HEK293 (cell line): ENCODE results near the gene SYNGR3.

ENCODE experiments used
- CTCF ChIA-PET: fragments of 350-600 bp; formaldehyde crosslinking; extraction: SDS; loops from one replicate; lab custom pipeline; 2021; ENCODE audit warnings: antibody characterized with exemption; lab: Yijun Ruan, JAX
- POLR2A ChIA-PET: fragments of 300-600 bp; formaldehyde crosslinking; extraction: SDS; loops from one replicate; lab custom pipeline; 2020; ENCODE audit warnings: antibody characterized with exemption, inconsistent platforms; lab: Yijun Ruan, JAX
- H3K27ac ChIP-seq: fragments of 200-500 bp; sonication (Bioruptor generic); 2 replicates; pipeline ENCODE4 v1.5.1; 2014; ENCODE audit warnings: low read depth, low read length, control low read depth, inconsistent platforms; ENCODE audit errors: extremely low read depth
- H3K36me3 ChIP-seq, 2 experiments: fragments of 200-500 bp in 1 of 2; sonication (Bioruptor generic) in 1 of 2; 1 replicate in 1 of 2; 2 replicates in 1 of 2; pipeline ENCODE4 v1.5.1; 2014 to 2017; ENCODE audit warnings: inconsistent platforms in 2 of 2, low read length in 2 of 2; ENCODE audit not compliant: control insufficient read depth in 2 of 2, insufficient read depth in 1 of 2
- H3K4me1 ChIP-seq: fragments of 200-500 bp; sonication (Bioruptor generic); 2 replicates; pipeline ENCODE4 v1.5.1; 2014; ENCODE audit warnings: mild to moderate bottlenecking, low read length, inconsistent platforms; ENCODE audit not compliant: control insufficient read depth, insufficient read depth
- H3K4me3 ChIP-seq: 2 replicates; pipeline ENCODE4 v1.5.1; 2011; ENCODE audit warnings: low read depth, mild to moderate bottlenecking, control low read depth, low read length, moderate library complexity
- H3K9me3 ChIP-seq: fragments of 200-500 bp; sonication (Bioruptor generic); 2 replicates; pipeline ENCODE4 v1.5.1; 2014; ENCODE audit warnings: low read depth, low read length, inconsistent platforms; ENCODE audit not compliant: control insufficient read depth, insufficient read depth
- BCL11B ChIP-seq: fragments of 450-650 bp; formaldehyde crosslinking; IDR thresholded peaks from 2 replicates; pipeline ENCODE4 v1.5.1; 2016; ENCODE audit warnings: low read depth, missing biosample characterization, missing genetic modification characterization
- GFI1B ChIP-seq: fragments of 450-650 bp; formaldehyde crosslinking; IDR thresholded peaks from 2 replicates; pipeline ENCODE4 v1.5.1; 2016; ENCODE audit warnings: missing biosample characterization, missing genetic modification characterization
- KLF1 ChIP-seq: fragments of 450-650 bp; formaldehyde crosslinking; IDR thresholded peaks from 2 replicates; pipeline ENCODE4 v1.5.1; 2016; ENCODE audit warnings: missing biosample characterization, missing genetic modification characterization
- KLF8 ChIP-seq: fragments of 450-650 bp; formaldehyde crosslinking; IDR thresholded peaks from 2 replicates; pipeline ENCODE4 v1.5.1; 2016; ENCODE audit warnings: missing biosample characterization, missing genetic modification characterization
- SCRT2 ChIP-seq: fragments of 450-650 bp; formaldehyde crosslinking; IDR thresholded peaks from 2 replicates; pipeline ENCODE4 v1.5.1; 2016; ENCODE audit warnings: missing biosample characterization, missing genetic modification characterization
- ZBTB21 ChIP-seq: fragments of 450-650 bp; formaldehyde crosslinking; IDR thresholded peaks from 2 replicates; pipeline ENCODE4 v1.5.1; 2017; ENCODE audit warnings: missing biosample characterization, missing genetic modification characterization
- ZEB2 ChIP-seq: fragments of 450-650 bp; formaldehyde crosslinking; IDR thresholded peaks from 2 replicates; pipeline ENCODE4 v1.5.1; 2016; ENCODE audit warnings: missing biosample characterization, missing genetic modification characterization
- ZNF510 ChIP-seq: fragments of 450-650 bp; formaldehyde crosslinking; IDR thresholded peaks from 2 replicates; pipeline ENCODE4 v1.5.1; 2018; ENCODE audit warnings: mild to moderate bottlenecking, missing genetic modification characterization, missing biosample characterization; ENCODE audit not compliant: insufficient replicate concordance
- ZNF571 ChIP-seq: fragments of 450-650 bp; formaldehyde crosslinking; IDR thresholded peaks from 2 replicates; pipeline ENCODE4 v1.5.0; 2017; ENCODE audit warnings: missing biosample characterization, missing genetic modification characterization
- TF ChIP-seq, protein P1 (sequence below): fragments of 450-650 bp; formaldehyde crosslinking; IDR thresholded peaks from 2 replicates; pipeline ENCODE4 v1.5.1; 2017; ENCODE audit warnings: missing biosample characterization, missing genetic modification characterization
- TF ChIP-seq, protein P2 (sequence below): fragments of 450-650 bp; formaldehyde crosslinking; IDR thresholded peaks from 2 replicates; pipeline ENCODE4 v1.5.1; 2016; ENCODE audit warnings: missing biosample characterization, missing genetic modification characterization, low read depth
- TF ChIP-seq, protein P3 (sequence below): fragments of 450-650 bp; formaldehyde crosslinking; IDR thresholded peaks from 2 replicates; pipeline ENCODE4 v1.5.1; 2016; ENCODE audit warnings: missing biosample characterization, missing genetic modification characterization
- TF ChIP-seq, protein P4 (sequence below): fragments of 450-650 bp; formaldehyde crosslinking; IDR thresholded peaks from 2 replicates; pipeline ENCODE4 v1.5.1; 2016; ENCODE audit warnings: missing biosample characterization, missing genetic modification characterization

Gene SYNGR3

DNA sequence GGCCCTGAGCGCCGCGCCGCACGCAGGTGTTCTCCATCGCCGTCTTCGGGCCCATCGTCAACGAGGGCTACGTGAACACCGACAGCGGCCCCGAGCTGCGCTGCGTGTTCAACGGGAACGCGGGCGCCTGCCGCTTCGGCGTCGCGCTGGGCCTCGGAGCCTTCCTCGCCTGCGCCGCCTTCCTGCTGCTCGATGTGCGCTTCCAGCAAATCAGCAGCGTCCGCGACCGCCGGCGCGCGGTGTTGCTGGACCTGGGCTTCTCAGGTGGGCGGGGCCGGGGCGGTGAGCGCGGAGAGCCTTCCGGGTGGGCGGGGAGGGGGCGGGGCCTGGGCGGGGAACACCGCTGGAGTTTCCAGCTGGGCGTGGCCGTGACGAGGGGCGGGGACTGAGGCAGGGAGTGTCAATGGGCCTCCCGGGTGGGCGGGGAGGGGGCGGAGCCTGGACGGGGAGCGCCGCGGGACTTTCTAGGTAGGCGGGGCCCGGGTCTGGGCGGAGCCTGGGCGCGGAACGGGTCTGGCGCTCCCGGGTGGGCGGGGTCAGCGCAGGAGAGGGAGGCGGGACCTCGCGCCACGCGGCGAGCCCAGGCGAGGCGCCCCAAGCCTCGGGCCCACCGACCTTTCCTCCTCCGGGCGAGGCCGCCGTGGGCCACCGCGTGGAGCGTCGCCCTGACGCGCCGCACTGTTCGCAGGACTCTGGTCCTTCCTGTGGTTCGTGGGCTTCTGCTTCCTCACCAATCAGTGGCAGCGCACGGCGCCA, 2.4 kb downstream of the SYNGR3 start:
- Histone ChIP-seq H3K27ac (no peak overlapping the region), H3K4me3 (no peak overlapping the region)
- POLR2A ChIA-PET = interaction anchor here (0.5 to 1.3 kb wide), 4 partner anchors 8 to 895 kb away, joined by 4 to 7 read pairs (median 6); partner anchors contain the start of genes RPS2 and TRAF7
- CTCF ChIA-PET = interaction anchor here (3.8 kb wide), 1 partner anchor 11 kb away, joined by 39 read pairs; no protein-coding TSS in a partner anchor
- peak; percentile 61 for TF ChIP-seq KLF1 (tag by site-specific recombination)
- TF ChIP-seq GFI1B (tag by site-specific recombination) = no peak
- TF ChIP-seq KLF8 (tag by site-specific recombination) = 0 out of 2 replicates have a peak, but pooled peaks have one; percentile 20
- TF ChIP-seq, protein P1, sequence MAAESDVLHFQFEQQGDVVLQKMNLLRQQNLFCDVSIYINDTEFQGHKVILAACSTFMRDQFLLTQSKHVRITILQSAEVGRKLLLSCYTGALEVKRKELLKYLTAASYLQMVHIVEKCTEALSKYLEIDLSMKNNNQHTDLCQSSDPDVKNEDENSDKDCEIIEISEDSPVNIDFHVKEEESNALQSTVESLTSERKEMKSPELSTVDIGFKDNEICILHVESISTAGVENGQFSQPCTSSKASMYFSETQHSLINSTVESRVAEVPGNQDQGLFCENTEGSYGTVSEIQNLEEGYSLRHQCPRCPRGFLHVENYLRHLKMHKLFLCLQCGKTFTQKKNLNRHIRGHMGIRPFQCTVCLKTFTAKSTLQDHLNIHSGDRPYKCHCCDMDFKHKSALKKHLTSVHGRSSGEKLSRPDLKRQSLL (tag by site-specific recombination) = no peak
- no peak for TF ChIP-seq SCRT2
- TF ChIP-seq, protein P2, sequence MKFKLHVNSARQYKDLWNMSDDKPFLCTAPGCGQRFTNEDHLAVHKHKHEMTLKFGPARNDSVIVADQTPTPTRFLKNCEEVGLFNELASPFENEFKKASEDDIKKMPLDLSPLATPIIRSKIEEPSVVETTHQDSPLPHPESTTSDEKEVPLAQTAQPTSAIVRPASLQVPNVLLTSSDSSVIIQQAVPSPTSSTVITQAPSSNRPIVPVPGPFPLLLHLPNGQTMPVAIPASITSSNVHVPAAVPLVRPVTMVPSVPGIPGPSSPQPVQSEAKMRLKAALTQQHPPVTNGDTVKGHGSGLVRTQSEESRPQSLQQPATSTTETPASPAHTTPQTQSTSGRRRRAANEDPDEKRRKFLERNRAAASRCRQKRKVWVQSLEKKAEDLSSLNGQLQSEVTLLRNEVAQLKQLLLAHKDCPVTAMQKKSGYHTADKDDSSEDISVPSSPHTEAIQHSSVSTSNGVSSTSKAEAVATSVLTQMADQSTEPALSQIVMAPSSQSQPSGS (tag by site-specific recombination) = no peak
- TF ChIP-seq, protein P3, sequence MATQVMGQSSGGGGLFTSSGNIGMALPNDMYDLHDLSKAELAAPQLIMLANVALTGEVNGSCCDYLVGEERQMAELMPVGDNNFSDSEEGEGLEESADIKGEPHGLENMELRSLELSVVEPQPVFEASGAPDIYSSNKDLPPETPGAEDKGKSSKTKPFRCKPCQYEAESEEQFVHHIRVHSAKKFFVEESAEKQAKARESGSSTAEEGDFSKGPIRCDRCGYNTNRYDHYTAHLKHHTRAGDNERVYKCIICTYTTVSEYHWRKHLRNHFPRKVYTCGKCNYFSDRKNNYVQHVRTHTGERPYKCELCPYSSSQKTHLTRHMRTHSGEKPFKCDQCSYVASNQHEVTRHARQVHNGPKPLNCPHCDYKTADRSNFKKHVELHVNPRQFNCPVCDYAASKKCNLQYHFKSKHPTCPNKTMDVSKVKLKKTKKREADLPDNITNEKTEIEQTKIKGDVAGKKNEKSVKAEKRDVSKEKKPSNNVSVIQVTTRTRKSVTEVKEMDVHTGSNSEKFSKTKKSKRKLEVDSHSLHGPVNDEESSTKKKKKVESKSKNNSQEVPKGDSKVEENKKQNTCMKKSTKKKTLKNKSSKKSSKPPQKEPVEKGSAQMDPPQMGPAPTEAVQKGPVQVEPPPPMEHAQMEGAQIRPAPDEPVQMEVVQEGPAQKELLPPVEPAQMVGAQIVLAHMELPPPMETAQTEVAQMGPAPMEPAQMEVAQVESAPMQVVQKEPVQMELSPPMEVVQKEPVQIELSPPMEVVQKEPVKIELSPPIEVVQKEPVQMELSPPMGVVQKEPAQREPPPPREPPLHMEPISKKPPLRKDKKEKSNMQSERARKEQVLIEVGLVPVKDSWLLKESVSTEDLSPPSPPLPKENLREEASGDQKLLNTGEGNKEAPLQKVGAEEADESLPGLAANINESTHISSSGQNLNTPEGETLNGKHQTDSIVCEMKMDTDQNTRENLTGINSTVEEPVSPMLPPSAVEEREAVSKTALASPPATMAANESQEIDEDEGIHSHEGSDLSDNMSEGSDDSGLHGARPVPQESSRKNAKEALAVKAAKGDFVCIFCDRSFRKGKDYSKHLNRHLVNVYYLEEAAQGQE (tag by site-specific recombination) = no peak
- TF ChIP-seq ZBTB21 (tag by site-specific recombination) = no peak
- no peak for TF ChIP-seq ZEB2 (tag by site-specific recombination)
- no peak for TF ChIP-seq ZNF571
- TF ChIP-seq, protein P4, sequence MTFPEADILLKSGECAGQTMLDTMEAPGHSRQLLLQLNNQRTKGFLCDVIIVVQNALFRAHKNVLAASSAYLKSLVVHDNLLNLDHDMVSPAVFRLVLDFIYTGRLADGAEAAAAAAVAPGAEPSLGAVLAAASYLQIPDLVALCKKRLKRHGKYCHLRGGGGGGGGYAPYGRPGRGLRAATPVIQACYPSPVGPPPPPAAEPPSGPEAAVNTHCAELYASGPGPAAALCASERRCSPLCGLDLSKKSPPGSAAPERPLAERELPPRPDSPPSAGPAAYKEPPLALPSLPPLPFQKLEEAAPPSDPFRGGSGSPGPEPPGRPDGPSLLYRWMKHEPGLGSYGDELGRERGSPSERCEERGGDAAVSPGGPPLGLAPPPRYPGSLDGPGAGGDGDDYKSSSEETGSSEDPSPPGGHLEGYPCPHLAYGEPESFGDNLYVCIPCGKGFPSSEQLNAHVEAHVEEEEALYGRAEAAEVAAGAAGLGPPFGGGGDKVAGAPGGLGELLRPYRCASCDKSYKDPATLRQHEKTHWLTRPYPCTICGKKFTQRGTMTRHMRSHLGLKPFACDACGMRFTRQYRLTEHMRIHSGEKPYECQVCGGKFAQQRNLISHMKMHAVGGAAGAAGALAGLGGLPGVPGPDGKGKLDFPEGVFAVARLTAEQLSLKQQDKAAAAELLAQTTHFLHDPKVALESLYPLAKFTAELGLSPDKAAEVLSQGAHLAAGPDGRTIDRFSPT (tag by site-specific recombination) = no peak
- TF ChIP-seq, all 188 proteins: peak for 2
- Histone ChIP-seq H3K4me1 (peaks cover 3% of the 10 kb centered on the region), H3K9me3 (no peaks in the 10 kb centered on the region), H3K36me3 (peaks cover 0 to 7% of the 10 kb centered on the region in 2 experiments; a peak in 2 of 3 replicates)

DNA sequence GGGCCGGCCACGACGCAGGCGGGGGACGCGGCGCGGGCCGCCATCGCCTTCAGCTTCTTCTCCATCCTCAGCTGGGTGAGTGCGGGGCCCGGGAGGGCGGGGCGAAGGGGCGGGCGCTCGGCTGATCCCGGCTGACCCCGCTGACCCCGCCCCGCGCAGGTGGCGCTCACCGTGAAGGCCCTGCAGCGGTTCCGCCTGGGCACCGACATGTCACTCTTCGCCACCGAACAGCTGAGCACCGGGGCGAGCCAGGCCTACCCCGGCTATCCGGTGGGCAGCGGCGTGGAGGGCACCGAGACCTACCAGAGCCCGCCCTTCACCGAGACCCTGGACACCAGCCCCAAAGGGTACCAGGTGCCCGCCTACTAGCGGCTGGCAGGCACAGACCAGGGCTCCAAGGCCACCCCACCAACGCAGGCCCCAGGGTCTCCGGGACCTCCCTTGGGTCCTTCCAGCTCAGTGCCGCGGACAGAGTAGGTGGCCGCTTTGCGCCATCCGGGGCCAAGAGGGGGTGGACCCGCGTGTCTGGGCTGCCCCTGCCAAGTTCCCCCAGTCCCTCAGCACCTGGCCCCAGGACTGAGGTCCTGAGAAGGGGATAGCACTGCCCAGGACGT, 3.0 kb downstream of the SYNGR3 start:
- no peak for TF ChIP-seq ZNF510 (tag by site-specific recombination)
- TF ChIP-seq, protein P4 (tag by site-specific recombination) = peak; percentile 71; the same call in 1 of the 2 replicates
- peak; percentile 56; the same call in 1 of the 2 replicates for TF ChIP-seq BCL11B (tag by site-specific recombination)
- H3K36me3 ChIP-seq = peaks cover 0 to 12% of the 10 kb centered on the region in 2 experiments; a peak in 2 of 3 replicates
- ChIA-PET CTCF (interaction anchor here (3.8 kb wide), 1 partner anchor 10 kb away, joined by 39 read pairs; no protein-coding TSS in a partner anchor), POLR2A (interaction anchor here (0.9 to 1.5 kb wide), 3 partner anchors 28 to 163 kb away, joined by 5 to 7 read pairs (median 5); partner anchors contain the start of genes RPS2 and TRAF7)
- no peak overlapping the region for H3K27ac ChIP-seq
- no peaks in the 10 kb centered on the region for H3K9me3 ChIP-seq
- H3K4me1 ChIP-seq = peaks cover 3% of the 10 kb centered on the region
- H3K4me3 ChIP-seq = no peak overlapping the region
